ENCODE measurements around the gene ARPC1A.

ARPC1A gene

DNA sequence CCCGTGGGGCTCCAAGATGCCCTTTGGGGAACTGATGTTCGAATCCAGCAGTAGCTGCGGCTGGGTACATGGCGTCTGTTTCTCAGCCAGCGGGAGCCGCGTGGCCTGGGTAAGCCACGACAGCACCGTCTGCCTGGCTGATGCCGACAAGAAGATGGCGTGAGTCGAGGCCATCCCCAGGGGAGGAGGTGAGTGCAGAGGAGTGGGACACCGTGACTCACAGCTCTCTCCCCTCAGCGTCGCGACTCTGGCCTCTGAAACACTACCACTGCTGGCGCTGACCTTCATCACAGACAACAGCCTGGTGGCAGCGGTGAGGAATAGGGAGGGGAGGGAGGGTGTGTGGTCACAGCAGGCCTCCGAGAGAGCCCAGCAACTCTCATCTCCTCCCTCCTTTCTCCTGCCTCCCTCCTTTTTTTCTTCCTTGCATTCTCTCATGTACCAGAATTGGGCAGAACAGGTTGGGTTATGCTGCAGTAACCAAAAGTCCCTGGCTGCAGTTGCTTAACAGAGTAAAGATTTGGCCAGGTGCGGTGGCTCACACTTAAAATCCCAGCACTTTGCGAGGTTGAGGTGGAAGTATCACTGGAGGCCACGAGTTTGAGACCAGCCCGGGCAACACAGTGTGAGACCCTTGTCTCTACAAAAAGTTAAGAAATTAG, 65.4 kb downstream of the ARPC1A start:
- TF ChIP-seq, protein P1, sequence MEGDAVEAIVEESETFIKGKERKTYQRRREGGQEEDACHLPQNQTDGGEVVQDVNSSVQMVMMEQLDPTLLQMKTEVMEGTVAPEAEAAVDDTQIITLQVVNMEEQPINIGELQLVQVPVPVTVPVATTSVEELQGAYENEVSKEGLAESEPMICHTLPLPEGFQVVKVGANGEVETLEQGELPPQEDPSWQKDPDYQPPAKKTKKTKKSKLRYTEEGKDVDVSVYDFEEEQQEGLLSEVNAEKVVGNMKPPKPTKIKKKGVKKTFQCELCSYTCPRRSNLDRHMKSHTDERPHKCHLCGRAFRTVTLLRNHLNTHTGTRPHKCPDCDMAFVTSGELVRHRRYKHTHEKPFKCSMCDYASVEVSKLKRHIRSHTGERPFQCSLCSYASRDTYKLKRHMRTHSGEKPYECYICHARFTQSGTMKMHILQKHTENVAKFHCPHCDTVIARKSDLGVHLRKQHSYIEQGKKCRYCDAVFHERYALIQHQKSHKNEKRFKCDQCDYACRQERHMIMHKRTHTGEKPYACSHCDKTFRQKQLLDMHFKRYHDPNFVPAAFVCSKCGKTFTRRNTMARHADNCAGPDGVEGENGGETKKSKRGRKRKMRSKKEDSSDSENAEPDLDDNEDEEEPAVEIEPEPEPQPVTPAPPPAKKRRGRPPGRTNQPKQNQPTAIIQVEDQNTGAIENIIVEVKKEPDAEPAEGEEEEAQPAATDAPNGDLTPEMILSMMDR (IDR thresholded peaks at IDR 0.05; ENCODE audit: insufficient read depth, low read depth, low read length, missing control alignments) = no peak
- DNase-seq (ENCODE audit: low read depth) = no peak
- no peak overlapping the region for H3K4me3 ChIP-seq (ENCODE audit: low read length)

DNA sequence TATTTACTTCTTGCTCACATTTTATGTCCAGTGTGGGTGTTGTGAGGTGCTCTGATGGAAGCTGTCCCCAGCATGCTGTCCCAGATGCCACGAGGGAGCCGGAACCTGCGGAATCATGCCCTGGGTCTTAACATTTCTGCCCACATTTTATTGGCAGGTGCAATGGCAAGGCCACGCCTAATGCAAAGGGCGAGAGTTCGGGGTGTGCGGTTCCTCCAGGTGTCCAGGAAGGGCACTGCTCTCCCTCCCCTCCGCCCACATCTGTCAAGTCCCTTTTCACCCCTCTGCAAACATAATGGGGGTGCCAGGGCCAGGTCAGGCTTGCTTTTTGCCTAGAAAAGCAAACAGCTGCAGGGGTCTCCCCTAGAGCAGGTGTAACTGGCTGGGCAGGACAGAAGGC, 66.3 kb downstream of the ARPC1A start:
- no peak for DNase-seq (ENCODE audit: low read depth)
- no peak overlapping the region for H3K4me3 ChIP-seq (ENCODE audit: low read length)
- TF ChIP-seq, protein P1 (IDR thresholded peaks at IDR 0.05; ENCODE audit: insufficient read depth, low read depth, low read length, missing control alignments) = no peak

DNA sequence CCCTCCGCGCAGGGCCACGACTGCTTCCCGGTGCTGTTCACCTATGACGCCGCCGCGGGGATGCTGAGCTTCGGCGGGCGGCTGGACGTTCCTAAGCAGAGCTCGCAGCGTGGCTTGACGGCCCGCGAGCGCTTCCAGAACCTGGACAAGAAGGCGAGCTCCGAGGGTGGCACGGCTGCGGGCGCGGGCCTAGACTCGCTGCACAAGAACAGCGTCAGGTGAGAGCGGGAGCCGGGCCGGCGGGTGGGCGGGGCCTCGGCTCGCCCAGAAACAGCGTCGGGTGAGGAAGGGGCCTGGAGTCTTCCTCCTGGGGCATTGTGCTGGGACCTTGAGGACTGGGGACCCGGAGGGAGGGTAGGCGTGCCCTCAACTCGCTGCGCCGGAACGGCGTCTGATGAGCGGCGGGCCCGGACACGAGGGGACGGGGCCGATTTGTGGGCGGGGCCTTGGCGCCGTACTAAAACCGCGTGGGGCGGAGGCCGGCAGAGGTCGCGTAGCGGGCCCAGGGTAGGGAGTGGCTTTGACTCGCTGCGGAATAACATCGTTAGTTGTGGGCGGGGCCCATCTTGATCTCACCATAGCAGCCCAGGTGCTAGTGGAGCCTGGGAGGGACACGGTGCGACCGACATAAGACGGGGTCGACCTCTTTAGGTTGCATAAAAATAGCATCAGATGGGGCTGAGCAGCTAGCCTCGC, 67.1 kb downstream of the ARPC1A start:
- peak overlapping the region; percentile 57 for H3K4me3 ChIP-seq (ENCODE audit: low read length)
- TF ChIP-seq, protein P1 (IDR thresholded peaks at IDR 0.05; ENCODE audit: insufficient read depth, low read depth, low read length, missing control alignments) = no peak

DNA sequence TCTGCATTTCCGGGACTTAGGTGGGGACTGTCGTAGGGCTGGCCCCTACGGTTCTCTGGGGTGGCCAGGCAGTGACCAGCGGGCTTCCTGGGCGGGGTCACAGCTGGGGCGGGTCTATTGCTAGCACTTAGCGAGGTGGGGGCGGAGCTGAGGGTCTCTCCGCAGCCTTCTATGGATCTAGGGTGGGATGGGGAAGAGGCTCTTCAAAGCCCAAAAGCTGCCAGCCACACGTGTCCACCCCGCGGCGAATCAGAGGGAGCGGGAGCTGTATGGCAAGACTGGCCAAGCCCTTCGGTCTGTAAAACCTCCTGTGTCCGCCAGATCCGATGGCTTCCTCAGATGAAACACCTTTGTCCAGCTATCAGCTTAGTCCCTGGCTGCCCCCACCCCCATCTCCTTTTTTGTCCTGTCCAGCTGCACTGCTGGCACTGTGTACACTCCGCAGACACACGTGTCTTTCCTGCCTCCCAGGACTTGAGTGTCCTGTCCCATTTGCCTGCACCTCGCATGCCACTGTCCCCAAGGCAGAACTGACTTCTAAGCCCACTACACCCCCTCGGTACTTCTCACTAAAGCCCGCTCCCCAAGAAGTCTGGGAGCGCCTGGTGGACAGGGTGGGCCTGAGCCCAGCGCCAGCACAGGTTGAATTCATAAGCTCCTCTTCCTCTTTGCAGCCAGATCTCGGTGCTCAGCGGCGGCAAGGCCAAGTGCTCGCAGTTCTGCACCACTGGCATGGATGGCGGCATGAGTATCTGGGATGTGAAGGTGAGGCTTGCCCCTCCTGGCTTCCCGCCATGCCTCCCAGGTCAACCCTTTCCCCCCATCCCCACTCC, 67.9 kb downstream of the ARPC1A start:
- DNase-seq (ENCODE audit: low read depth) = no peak
- peak overlapping the region; percentile 57 for H3K4me3 ChIP-seq (ENCODE audit: low read length)
- TF ChIP-seq, protein P1 (IDR thresholded peaks at IDR 0.05; ENCODE audit: insufficient read depth, low read depth, low read length, missing control alignments) = no peak

More for the DNA sequence above, 67.1 kb downstream of the ARPC1A start:
- DNase-seq (ENCODE audit: low read depth) = peak; percentile 72

DNA sequence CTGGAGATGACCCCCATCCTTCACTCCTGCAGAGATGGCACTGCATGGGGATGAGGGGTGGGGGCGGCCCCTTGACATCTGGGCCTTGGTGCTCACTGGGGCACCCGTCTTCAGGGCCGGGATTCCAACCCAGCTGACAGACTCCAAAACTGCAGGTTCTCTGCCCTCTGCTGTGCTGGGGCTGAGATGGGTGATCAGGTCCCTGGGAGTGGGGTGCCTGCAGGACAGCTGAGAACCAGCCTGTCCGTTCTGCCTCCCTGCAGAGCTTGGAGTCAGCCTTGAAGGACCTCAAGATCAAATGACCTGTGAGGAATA, 68.4 kb downstream of the ARPC1A start:
- DNase-seq (ENCODE audit: low read depth) = no peak
- no peak overlapping the region for H3K4me3 ChIP-seq (ENCODE audit: low read length)
- TF ChIP-seq, protein P1 (IDR thresholded peaks at IDR 0.05; ENCODE audit: insufficient read depth, low read depth, low read length, missing control alignments) = no peak

DNA sequence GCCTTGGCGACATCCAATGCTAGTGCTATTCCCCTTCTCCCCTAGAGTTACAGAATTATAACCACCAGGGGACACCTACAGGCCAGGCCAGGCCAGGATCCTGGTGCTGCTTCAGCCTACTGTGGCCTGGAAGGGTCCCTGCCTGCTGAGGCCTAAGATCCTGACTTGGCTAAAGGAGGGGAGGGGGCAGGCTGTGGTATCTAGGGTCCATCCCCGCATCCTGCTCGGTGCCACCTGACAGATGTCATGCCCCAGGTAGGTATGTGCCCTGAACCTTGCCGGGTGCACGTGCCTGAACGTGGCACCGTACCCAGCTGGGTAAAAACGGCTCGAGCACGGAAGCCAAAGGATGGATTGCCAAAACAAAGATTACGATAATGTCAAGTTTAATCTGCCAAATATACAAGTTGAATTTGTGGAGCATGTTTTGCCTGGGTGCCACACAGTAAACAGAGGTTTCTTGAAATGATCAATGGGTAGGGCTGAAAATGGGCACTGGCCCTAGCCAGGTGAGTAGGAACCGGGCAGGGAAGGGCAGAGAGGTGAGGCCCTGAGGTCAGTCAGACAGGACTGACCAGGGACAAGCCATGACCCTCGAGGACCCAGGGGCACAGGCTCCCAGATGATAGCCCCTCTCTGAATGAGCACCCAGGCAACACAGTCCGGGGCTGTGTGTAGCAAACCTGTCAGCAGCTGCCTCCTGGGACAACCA, 70.1 kb downstream of the ARPC1A start:
- no peak for DNase-seq (ENCODE audit: low read depth)
- H3K4me3 ChIP-seq (ENCODE audit: low read length) = no peak overlapping the region
- TF ChIP-seq, protein P1 (IDR thresholded peaks at IDR 0.05; ENCODE audit: insufficient read depth, low read depth, low read length, missing control alignments) = no peak
